HFFc6 (cell line): ENCODE measurements around the gene PPL. TPM values are rescaled to one million over a fixed set of nuclear protein-coding genes. Genes with fewer than 3 reads are reported as not detected.

Source experiments
- DNase-seq: peaks from one replicate; pipeline ENCODE4 v3.0.0-alpha.2; 2018
- H3K27ac Mint-ChIP-seq: 2 replicates; pipeline ENCODE4 v1.8.0; 2020; ENCODE audit warnings: mild to moderate bottlenecking, mixed read lengths
- H3K27me3 Mint-ChIP-seq: 2 replicates; pipeline ENCODE4 v1.8.0; 2021; ENCODE audit warnings: mild to moderate bottlenecking, moderate library complexity, mixed read lengths; ENCODE audit not compliant: insufficient read depth
- H3K36me3 Mint-ChIP-seq: 2 replicates; pipeline ENCODE4 v1.8.0; 2021; ENCODE audit warnings: low read depth, mixed read lengths
- H3K4me1 Mint-ChIP-seq: 2 replicates; pipeline ENCODE4 v1.8.0; 2020; ENCODE audit warnings: low read depth, mixed read lengths
- H3K4me3 Mint-ChIP-seq: 2 replicates; pipeline ENCODE4 v1.8.0; 2020; ENCODE audit warnings: mild to moderate bottlenecking, moderate library complexity, mixed read lengths
- H3K9me3 Mint-ChIP-seq: 2 replicates; pipeline ENCODE4 v1.8.0; 2020; ENCODE audit warnings: mild to moderate bottlenecking, mixed read lengths
- CTCF ChIP-seq: fragments of 200-600 bp; sonication (generic); IDR thresholded peaks from 2 replicates; pipeline ENCODE4 v1.5.0; 2021; ENCODE audit warnings: antibody characterized with exemption, mild to moderate bottlenecking
- total RNA-seq, 6 experiments: library from RNA; stranded (reverse); fragmentation: NEBNext Ultra II Directional; extraction: Animal tissue kit (Norgen Biotek cat#: 25700); gene quantifications; 2 replicates in 1 of 6; 3 replicates in 5 of 6; pipeline ENCODE4 v1.2.3, GENCODE V29; 2021

PPL gene
- total RNA-seq, 6 experiments from 2014 or later = 0.02 to 0.06 (median 0.05) TPM; not detected in 3

- Mint-ChIP-seq H3K9me3 (no peaks in the 10 kb centered on the region), H3K4me1 (peaks cover 7% of the 10 kb centered on the region), H3K4me3 (no peak overlapping the region), H3K27me3 (peaks cover 15% of the 10 kb centered on the region; the same call in 1 of the 2 replicates), H3K36me3 (no peaks in the 10 kb centered on the region), H3K27ac (no peak overlapping the region)
- TF ChIP-seq CTCF = no peak
- DNase-seq = no peak
These were observed 25.8 kb upstream of the PPL start for GRCh38 chr16:4962716-4963115.

GRCh38 chr16:4960579-4960978, 23.6 kb upstream of the PPL start:
- H3K4me1 Mint-ChIP-seq = peaks cover 19% of the 10 kb centered on the region
- no peak overlapping the region for H3K27ac Mint-ChIP-seq
- DNase-seq = no peak
- H3K9me3 Mint-ChIP-seq = no peaks in the 10 kb centered on the region
- H3K4me3 Mint-ChIP-seq = no peak overlapping the region
- H3K36me3 Mint-ChIP-seq = no peaks in the 10 kb centered on the region
- TF ChIP-seq CTCF = no peak
- H3K27me3 Mint-ChIP-seq = peaks cover 14% of the 10 kb centered on the region; the same call in 1 of the 2 replicates

GRCh38 chr16:4958510-4959438, 21.8 kb upstream of the PPL start:
- Mint-ChIP-seq H3K4me1 (peaks cover 19% of the 10 kb centered on the region), H3K27me3 (peaks cover 12% of the 10 kb centered on the region; the same call in 1 of the 2 replicates), H3K4me3 (peak overlapping the region; percentile 90), H3K27ac (no peak overlapping the region), H3K9me3 (no peaks in the 10 kb centered on the region), H3K36me3 (no peaks in the 10 kb centered on the region)
- TF ChIP-seq CTCF = no peak
- DNase-seq = no peak

DNA sequence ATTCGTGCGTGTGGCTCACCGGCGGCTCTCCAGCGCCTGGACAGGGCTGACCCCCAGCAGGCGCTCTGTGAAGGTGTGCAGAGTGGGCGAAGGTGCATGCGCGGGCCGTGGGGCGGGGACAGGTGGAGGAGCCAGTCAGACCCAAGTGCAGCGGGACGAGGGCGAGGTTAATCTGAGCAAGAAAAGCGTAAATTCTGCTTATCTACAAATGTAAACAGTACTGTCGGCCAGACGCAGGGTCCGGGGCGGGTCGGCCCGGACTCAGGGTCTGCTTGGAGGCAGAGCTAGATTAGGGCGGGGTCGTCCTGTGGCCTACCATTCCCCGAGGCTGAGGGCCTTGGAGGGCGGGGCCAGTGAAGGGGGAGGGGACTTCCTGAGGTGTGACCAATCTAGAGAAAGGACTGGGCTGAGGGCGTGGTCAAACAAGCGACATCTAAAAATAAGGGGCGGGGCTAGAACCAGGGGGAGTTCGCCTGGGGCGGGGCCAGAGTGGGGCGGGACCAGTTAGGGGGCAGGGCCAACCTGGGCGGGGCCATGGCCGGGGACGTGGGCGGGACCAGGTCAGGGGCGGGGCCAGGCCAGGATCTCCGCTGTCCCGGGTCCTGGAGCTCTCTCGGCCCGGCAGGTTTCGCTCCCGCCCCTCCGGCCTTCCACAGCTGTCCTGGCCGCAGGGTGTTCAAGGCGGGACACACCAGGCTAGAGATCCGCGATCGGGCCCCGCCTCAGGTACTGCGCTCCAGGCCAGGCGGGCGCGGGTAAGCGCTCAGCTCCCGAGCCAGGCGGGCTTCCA, 21.0 kb upstream of the PPL start, which contains the start of gene SEC14L5:
Gene SEC14L5, plus strand, starts transcription at position 611 of the 790 bp plus-strand sequence. CDS start 994 bp downstream, outside the sequence.
- Mint-ChIP-seq H3K4me1 (peaks cover 19% of the 10 kb centered on the region), H3K27me3 (peaks cover 16% of the 10 kb centered on the region), H3K4me3 (peak within 1 kb of the TSS; percentile 90), H3K27ac (no peak within 1 kb of the TSS; the same call in 1 of the 2 replicates), H3K9me3 (no peaks in the 10 kb centered on the region), H3K36me3 (no peaks in the 10 kb centered on the region)
- DNase-seq = peak; percentile 93
- TF ChIP-seq CTCF = no peak

GRCh38 chr16:4957420-4957719, 20.4 kb upstream of the PPL start:
- no peaks in the 10 kb centered on the region for H3K9me3 Mint-ChIP-seq
- DNase-seq = no peak
- peaks cover 17% of the 10 kb centered on the region for H3K27me3 Mint-ChIP-seq
- H3K4me3 Mint-ChIP-seq = peak overlapping the region; percentile 90
- H3K27ac Mint-ChIP-seq = no peak overlapping the region; the same call in 1 of the 2 replicates
- no peak for TF ChIP-seq CTCF
- peaks cover 19% of the 10 kb centered on the region for H3K4me1 Mint-ChIP-seq
- no peaks in the 10 kb centered on the region for H3K36me3 Mint-ChIP-seq
